Astrocyte (in vitro differentiated cells and primary cell): ENCODE measurements around the gene VPS41.

ENCODE experiments used
- EZH2 ChIP-seq: IDR thresholded peaks from 2 replicates; pipeline ENCODE4 v1.6.1; 2012; ENCODE audit warnings: mild to moderate bottlenecking, low read length, inconsistent platforms; ENCODE audit not compliant: insufficient read depth
- TF ChIP-seq, protein P1 (sequence below): IDR thresholded peaks from 2 replicates; pipeline ENCODE4 v1.5.1; 2011; ENCODE audit warnings: low read depth, mild to moderate bottlenecking, inconsistent platforms, low read length, moderate library complexity; ENCODE audit not compliant: insufficient read depth

DNA sequence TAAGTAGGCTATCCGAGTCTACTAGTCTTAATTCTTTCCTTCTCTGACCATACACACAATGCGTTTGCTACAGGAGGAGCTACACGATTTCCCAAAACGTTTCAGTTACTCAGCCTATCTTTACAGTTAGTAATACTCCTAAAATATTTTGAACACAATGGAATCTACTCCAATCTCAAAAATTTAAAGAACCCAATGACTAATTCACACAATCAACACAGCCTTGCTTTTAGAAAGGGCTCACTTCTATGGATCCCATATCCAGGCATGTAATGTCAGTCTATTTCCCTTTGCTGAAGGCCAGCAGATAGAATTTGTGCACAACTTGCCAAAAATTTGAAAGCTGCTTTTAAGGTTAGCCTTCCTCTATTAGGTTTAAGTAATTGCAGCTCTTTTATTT, 107.2 kb downstream of the VPS41 start:
- TF ChIP-seq, protein P1, sequence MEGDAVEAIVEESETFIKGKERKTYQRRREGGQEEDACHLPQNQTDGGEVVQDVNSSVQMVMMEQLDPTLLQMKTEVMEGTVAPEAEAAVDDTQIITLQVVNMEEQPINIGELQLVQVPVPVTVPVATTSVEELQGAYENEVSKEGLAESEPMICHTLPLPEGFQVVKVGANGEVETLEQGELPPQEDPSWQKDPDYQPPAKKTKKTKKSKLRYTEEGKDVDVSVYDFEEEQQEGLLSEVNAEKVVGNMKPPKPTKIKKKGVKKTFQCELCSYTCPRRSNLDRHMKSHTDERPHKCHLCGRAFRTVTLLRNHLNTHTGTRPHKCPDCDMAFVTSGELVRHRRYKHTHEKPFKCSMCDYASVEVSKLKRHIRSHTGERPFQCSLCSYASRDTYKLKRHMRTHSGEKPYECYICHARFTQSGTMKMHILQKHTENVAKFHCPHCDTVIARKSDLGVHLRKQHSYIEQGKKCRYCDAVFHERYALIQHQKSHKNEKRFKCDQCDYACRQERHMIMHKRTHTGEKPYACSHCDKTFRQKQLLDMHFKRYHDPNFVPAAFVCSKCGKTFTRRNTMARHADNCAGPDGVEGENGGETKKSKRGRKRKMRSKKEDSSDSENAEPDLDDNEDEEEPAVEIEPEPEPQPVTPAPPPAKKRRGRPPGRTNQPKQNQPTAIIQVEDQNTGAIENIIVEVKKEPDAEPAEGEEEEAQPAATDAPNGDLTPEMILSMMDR: no peak
- TF ChIP-seq EZH2: no peak
